GM18498 (cell line): ENCODE results near the gene SEPTIN12.
"Not testable (repeated sequence)": the region's sequence is repeated elsewhere in the genome, so short reads cannot be mapped to it uniquely, and the experiment has no call there.

Source experiments
- ATAC-seq: cut with Tn5 transposase; IDR thresholded peaks from one replicate; pipeline ENCODE4 v1.9.1; 2021; ENCODE audit warnings: mild to moderate bottlenecking, moderate library complexity; ENCODE audit not compliant: unreplicated experiment

The SEPTIN12 gene

GRCh38 chr16:4785758-4786433, 2.2 kb downstream of the SEPTIN12 start:
- no peak for ATAC-seq

GRCh38 chr16:4784444-4784987, 3.6 kb downstream of the SEPTIN12 start:
- not testable (repeated sequence) for ATAC-seq

- no peak for ATAC-seq
These were observed 4.2 kb downstream of the SEPTIN12 start for GRCh38 chr16:4783951-4784336.

GRCh38 chr16:4783251-4783950, 4.7 kb downstream of the SEPTIN12 start:
- ATAC-seq, result no peak

DNA sequence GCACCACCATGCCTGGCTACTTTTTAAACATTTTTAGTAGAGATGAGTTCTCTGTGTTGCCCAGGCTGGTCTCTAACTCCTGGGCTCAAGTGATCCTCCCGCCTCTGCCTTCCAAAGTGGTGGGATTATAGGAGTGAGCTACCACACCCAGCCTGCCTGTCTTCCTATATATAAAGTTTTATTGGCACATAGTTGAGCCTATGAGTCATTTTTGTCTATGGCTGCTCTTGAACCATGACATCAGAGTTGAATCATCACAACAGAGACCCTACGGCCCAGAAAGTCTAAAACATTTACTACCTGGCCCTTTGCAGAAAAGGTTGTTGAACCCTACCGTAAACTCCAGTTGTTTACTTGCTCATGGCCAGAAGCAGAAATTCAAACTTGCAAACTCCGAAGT, 7.9 kb downstream of the SEPTIN12 start:
- no peak for ATAC-seq

- no peak for ATAC-seq
These were observed 10.1 kb downstream of the SEPTIN12 start for GRCh38 chr16:4778050-4778392.

DNA sequence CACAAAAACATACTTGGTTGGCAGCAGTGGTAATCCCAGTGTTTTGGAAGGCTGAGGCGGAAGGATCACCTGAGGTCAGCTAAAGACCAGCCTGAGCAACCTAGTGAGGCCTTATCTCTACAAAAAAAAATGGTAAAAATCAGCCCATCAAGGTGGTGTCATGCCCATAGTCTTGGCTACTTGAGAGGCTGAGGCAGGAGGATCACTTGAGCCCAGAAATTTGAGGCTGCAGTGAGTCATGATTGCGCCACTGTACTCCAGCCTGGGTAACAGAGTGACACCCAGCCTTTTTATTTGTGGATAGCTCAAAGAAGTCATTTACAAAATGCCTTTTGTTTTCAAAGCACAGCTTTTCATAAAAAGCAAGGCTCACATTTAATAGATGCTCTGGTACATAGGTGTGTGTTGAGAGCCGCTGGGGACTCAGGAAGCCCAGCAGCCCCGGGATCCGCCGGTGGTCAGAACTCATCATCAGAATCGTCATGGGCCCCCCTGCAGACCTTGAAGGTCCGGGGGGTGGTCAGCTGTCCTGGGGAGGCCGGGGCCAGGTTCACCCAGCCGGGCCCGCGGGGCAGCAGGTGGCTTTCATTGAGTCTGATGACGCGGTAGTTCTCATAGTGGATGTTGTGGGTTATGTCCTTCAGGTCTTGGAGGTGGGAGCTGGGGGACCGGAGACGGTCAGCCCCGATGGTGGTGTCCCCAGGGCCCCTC, 10.7 kb downstream of the SEPTIN12 start:
- no peak for ATAC-seq

GRCh38 chr16:4776141-4776705, 11.9 kb downstream of the SEPTIN12 start:
- ATAC-seq, result no peak

- ATAC-seq, result no peak
These were observed 13.1 kb downstream of the SEPTIN12 start for GRCh38 chr16:4775005-4775404.

DNA sequence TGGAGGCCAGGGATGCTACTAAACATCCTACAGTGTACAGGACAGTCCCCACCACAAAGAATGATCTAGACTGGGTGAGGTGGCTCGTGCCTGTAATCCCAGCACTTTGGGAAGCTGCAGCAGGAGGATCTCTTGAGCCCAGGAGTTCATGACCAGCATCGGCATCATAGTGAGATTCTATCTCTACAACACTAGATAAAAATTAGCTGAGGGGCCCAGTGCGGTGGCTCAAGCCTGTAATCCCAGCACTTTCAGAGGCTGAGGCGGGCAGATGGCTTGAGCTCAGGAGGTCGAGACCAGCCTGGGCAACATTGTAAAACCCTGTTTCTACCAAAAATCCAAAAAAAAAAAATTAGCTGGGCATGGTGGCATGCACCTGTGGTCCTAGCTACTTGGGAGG, 15.8 kb downstream of the SEPTIN12 start:
- no peak for ATAC-seq

GRCh38 chr16:4771646-4772045, 16.5 kb downstream of the SEPTIN12 start:
- no peak for ATAC-seq

DNA sequence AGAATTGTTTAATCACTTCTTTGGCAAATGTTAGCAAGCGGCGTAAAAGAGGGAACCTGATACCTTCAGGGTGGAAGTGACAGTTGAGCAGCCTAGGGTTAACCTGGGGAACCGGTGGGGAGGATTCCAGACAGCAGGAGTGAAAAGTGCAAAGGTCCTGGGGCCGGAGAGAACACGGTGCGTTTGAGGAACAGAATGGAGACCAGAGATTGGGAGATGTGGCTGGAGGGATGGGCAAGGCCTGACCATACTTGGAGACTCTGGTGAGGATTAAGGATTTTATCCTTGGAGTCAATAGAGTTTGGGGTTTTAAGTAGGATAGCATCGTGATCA, 18.9 kb downstream of the SEPTIN12 start:
- no peak for ATAC-seq

GRCh38 chr16:4768549-4769305, 19.4 kb downstream of the SEPTIN12 start:
- peak; percentile 59 for ATAC-seq

DNA sequence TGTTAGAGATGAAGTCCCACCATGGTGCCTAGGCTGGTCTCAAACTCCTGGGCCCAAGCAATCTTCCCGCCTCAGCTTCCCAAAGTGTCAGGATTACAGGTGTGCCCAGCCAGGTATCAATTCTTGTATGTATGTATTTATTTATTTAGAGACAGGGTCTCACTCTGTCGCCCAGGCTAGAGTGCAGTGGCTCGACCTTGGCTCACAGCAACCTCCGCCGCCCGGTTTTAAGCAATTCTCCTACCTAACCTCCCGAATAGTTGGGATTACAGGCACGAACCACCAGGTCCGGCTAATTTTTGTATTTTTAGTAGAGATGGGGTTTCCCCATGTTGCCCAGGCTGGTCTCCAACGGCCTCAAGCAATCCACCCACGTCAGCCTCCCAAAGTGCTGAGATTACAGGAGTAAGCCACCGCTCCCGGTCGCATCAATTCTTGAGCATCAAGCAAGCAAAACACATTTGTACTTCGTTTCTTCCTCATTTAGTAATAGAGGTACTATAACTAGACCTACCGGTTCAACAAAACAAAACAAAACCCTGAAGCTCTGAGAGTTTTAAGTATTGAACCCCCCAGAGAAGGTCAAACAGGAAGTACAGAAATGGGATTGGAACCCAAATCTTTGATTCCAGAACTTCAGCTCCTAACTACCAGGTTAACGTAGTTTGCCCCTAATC, 20.1 kb downstream of the SEPTIN12 start:
- peak; percentile 5 for ATAC-seq

- peak; percentile 87 for ATAC-seq
These were observed 21.1 kb downstream of the SEPTIN12 start, which contains the start of gene ZNF500 for GRCh38 chr16:4766875-4767628. Gene ZNF500 (minus strand): TSS chr16:4767162. CDS start chr16:4765978, 1,184 bp downstream.

GRCh38 chr16:4765511-4766474, 22.4 kb downstream of the SEPTIN12 start:
- ATAC-seq, result no peak

- ATAC-seq, result no peak
These were observed 24.4 kb downstream of the SEPTIN12 start for GRCh38 chr16:4763791-4764190.

DNA sequence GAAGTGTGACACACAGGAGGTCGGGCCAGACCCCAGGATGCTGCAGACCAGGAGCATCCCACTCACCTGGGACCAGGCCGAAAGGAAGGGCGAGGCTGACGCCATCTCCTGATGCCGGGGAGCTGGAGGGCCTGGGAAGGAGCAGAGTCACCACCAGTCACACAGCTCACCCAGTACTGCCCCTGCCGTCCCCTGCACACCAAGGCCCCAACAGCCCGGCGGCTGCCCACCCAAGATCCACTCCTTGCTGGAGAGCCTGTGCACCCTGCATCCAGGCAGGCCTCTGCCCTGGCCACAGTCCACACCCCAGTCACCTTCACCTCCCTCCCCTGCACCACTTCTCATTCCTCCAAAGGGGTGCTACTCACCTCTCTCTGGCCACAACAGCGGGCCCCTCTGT, 25.9 kb downstream of the SEPTIN12 start:
- no peak for ATAC-seq
